Gastrocnemius medialis (tissue), 4 donors: ENCODE data around the gene DSN1. TPM values are rescaled to one million over a fixed set of nuclear protein-coding genes. Genes with fewer than 3 reads are reported as not detected.

ENCODE experiments used
- ATAC-seq, 2 donors: fragments of 150-250 bp; one replicate each; pipeline ENCODE4 v1.9.1; 2016
- DNase-seq, 2 donors: peaks; one replicate each; pipeline ENCODE4 v3.0.0-alpha.2; 2019
- H3K27ac ChIP-seq, 4 donors: fragments of 200-600 bp; sonication (generic); 1 replicate in 1 of 4; 2 replicates in 3 of 4; pipeline ENCODE4 v1.5.1; 2016 to 2018; ENCODE audit warnings: mild to moderate bottlenecking in 2 of 4, moderate library complexity in 1 of 4
- H3K27me3 ChIP-seq, 3 donors: fragments of 200-600 bp; sonication (generic) in 2 of 3; 1 replicate in 1 of 3; 2 replicates in 2 of 3; pipeline versions ENCODE4 v1.5.1 to v1.6.0; 2016 to 2019; ENCODE audit warnings: mild to moderate bottlenecking in 1 of 3, moderate library complexity in 1 of 3
- H3K36me3 ChIP-seq, 2 donors: fragments of 200-600 bp; sonication (generic) in 1 of 2; one replicate each; pipeline ENCODE4 v1.5.1; 2017 to 2018
- H3K4me1 ChIP-seq, 2 donors: fragments of 200-600 bp; sonication (generic) in 1 of 2; one replicate each; pipeline ENCODE4 v1.5.1; 2016 to 2017; ENCODE audit warnings: mild to moderate bottlenecking in 2 of 2
- H3K4me3 ChIP-seq, 4 donors: fragments of 200-600 bp; sonication (generic) in 3 of 4; 1 replicate in 1 of 4; 2 replicates in 3 of 4; pipeline ENCODE4 v1.5.1; 2016 to 2019; ENCODE audit warnings: mild to moderate bottlenecking in 2 of 4
- H3K9me3 ChIP-seq, 3 donors: fragments of 200-600 bp; sonication (generic) in 2 of 3; 1 replicate in 1 of 3; 2 replicates in 2 of 3; pipeline ENCODE4 v1.5.1; 2016 to 2019
- POLR2A ChIP-seq, 2 donors: fragments of 450-650 bp; IDR thresholded peaks; one replicate each; pipeline ENCODE4 v1.6.1; 2017; ENCODE audit warnings: antibody characterized with exemption in 2 of 2, mild to moderate bottlenecking in 2 of 2, moderate library complexity in 2 of 2
- in situ Hi-C, 4 donors: fragments of 200-750 bp; cut with MboI; loops; one replicate each; pipeline versions ENCODE4 v1.15.0 to v1.8.0; 2017; ENCODE audit warnings: low sequenced_read_pairs in 4 of 4
- intact Hi-C: fragments of 100-400 bp; cut with DNase I; formaldehyde crosslinking; loops from one replicate; pipeline ENCODE4 v1.15.1; 2023; ENCODE audit warnings: low total_unique reads
- total RNA-seq, 4 donors: library from RNA; depleted of rRNA; stranded (reverse); fragments of >200 nt; gene quantifications; one replicate each; pipeline versions ENCODE4 v1.1.0 to v1.2.3, GENCODE V29; 2016
- TF ChIP-seq, protein P1 (sequence below), 5 experiments: fragments of 450-650 bp in 3 of 5; fragments of 200-600 bp in 2 of 5; sonication (generic) in 2 of 5; IDR thresholded peaks in 4 of 5; conservative IDR thresholded peaks in 1 of 5; 1 replicate in 4 of 5; 2 replicates in 1 of 5; pipeline ENCODE4 v1.5.1; 2016 to 2019; ENCODE audit warnings: antibody characterized with exemption in 5 of 5, mild to moderate bottlenecking in 3 of 5, moderate library complexity in 3 of 5

The DSN1 gene
- total RNA-seq, 4 donors from 2014 or later: 3.2 to 6.3 (median 5.2) TPM

DNA sequence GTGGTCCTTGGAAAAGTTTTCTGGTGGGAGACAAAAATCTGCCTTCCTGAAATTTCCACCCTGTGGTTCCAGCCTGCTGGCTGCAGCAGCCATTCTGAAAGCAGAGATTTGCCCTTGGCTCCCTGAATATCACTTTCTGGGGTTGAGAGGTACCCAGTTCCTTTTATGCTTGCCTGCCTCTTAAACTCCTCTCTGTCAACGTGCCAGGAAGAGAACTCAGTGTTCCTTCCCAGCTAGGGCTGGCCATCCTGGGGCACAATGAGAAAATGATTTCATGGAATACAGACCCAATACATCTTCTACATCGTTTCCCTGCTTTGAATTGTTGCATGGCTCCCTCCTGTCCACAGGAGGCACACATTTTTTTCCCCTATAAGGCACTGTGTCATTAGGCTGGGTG is 1.6 kb upstream of the DSN1 start:
- in situ Hi-C loops: no loop called here
- no peak for TF ChIP-seq POLR2A (IDR thresholded peaks at IDR 0.05)
- TF ChIP-seq, protein P1, sequence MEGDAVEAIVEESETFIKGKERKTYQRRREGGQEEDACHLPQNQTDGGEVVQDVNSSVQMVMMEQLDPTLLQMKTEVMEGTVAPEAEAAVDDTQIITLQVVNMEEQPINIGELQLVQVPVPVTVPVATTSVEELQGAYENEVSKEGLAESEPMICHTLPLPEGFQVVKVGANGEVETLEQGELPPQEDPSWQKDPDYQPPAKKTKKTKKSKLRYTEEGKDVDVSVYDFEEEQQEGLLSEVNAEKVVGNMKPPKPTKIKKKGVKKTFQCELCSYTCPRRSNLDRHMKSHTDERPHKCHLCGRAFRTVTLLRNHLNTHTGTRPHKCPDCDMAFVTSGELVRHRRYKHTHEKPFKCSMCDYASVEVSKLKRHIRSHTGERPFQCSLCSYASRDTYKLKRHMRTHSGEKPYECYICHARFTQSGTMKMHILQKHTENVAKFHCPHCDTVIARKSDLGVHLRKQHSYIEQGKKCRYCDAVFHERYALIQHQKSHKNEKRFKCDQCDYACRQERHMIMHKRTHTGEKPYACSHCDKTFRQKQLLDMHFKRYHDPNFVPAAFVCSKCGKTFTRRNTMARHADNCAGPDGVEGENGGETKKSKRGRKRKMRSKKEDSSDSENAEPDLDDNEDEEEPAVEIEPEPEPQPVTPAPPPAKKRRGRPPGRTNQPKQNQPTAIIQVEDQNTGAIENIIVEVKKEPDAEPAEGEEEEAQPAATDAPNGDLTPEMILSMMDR (IDR thresholded peaks at IDR 0.05 in 4 of 5, conservative IDR thresholded peaks at IDR 0.05 in 1 of 5): no peak
- no peak for DNase-seq

GRCh38 chr20:36773107-36773596 is 411 bp downstream of the DSN1 start:
- ATAC-seq (no peak), DNase-seq (no peak)
- Histone ChIP-seq H3K9me3 (no peaks in the 10 kb centered on the region), H3K4me1 (peaks cover 8 to 12% of the 10 kb centered on the region in 2 donors), H3K27ac (peak overlapping the region; percentile 88 to 95 (median 91)), H3K27me3 (no peaks in the 10 kb centered on the region), H3K4me3 (peak overlapping the region; percentile 82 to 91 (median 84)), H3K36me3 (no peaks in the 10 kb centered on the region)
- in situ Hi-C loops: no loop called here
- intact Hi-C loops: loop anchor here (1.0 kb wide), 1 partner anchor 27 kb away; the partner anchor contains the start of gene NDRG3
- TF ChIP-seq, protein P1 (IDR thresholded peaks at IDR 0.05 in 4 of 5, conservative IDR thresholded peaks at IDR 0.05 in 1 of 5): no peak
- TF ChIP-seq POLR2A (IDR thresholded peaks at IDR 0.05): no peak

More for the DNA sequence above, 1.6 kb upstream of the DSN1 start:
- Histone ChIP-seq H3K27ac (peak overlapping the region; percentile 88 to 95 (median 91)), H3K36me3 (no peaks in the 10 kb centered on the region), H3K9me3 (no peaks in the 10 kb centered on the region), H3K27me3 (no peaks in the 10 kb centered on the region), H3K4me1 (peaks cover 8 to 12% of the 10 kb centered on the region in 2 donors), H3K4me3 (no peak overlapping the region)
- intact Hi-C loops: no loop called here
- no peak for ATAC-seq

DNA sequence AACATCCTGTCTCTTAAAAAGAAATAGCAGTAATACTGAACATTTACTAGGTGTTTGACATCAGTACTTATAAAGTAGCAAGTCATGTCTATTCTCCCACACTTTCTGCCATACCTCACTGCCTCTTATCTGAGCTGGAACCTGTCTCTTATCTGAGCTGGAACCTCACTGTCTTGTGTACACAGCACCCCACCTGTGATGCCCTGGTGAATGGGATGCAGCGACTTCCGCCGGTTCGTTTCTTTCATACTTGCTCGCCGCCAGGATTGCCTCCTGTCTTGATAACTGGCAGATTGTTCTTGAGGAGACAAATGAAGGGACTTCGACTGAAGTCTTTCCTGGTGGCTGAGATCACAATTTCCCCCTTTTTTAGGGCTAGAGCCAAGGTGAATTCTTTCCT is 2.9 kb downstream of the DSN1 start:
- intact Hi-C loops (no loop called here), in situ Hi-C loops (no loop called here)
- no peaks in the 10 kb centered on the region for H3K9me3 ChIP-seq
- no peak for DNase-seq
- no peak for ATAC-seq
- peaks cover 8 to 12% of the 10 kb centered on the region in 2 donors for H3K4me1 ChIP-seq
- H3K4me3 ChIP-seq: no peak overlapping the region
- H3K36me3 ChIP-seq: no peaks in the 10 kb centered on the region
- no peak overlapping the region for H3K27ac ChIP-seq
- no peaks in the 10 kb centered on the region for H3K27me3 ChIP-seq
- no peak for TF ChIP-seq POLR2A (IDR thresholded peaks at IDR 0.05)
- TF ChIP-seq, protein P1 (IDR thresholded peaks at IDR 0.05 in 4 of 5, conservative IDR thresholded peaks at IDR 0.05 in 1 of 5): no peak

GRCh38 chr20:36768768-36769430 is 4.7 kb downstream of the DSN1 start:
- in situ Hi-C loops: no loop called here
- Histone ChIP-seq H3K4me3 (no peak overlapping the region), H3K4me1 (peaks cover 8% of the 10 kb centered on the region in 2 donors), H3K27me3 (no peaks in the 10 kb centered on the region), H3K27ac (no peak overlapping the region), H3K36me3 (no peaks in the 10 kb centered on the region), H3K9me3 (no peaks in the 10 kb centered on the region)
- no peak for ATAC-seq
- intact Hi-C loops: no loop called here
- no peak for DNase-seq
- TF ChIP-seq, protein P1 (IDR thresholded peaks at IDR 0.05 in 4 of 5, conservative IDR thresholded peaks at IDR 0.05 in 1 of 5): no peak
- TF ChIP-seq POLR2A (IDR thresholded peaks at IDR 0.05): no peak
